ENCODE results near the gene EFTUD2. TPM values are rescaled to one million over a fixed set of nuclear protein-coding genes. Genes with fewer than 3 reads are reported as not detected.
A peak's percentile ranks its signal among the peaks of the same experiment; 100 is the strongest.

Gene EFTUD2
- total and polyA plus RNA-seq, 2 experiments from 2014 or later: 60.1 to 63.7 TPM

DNA sequence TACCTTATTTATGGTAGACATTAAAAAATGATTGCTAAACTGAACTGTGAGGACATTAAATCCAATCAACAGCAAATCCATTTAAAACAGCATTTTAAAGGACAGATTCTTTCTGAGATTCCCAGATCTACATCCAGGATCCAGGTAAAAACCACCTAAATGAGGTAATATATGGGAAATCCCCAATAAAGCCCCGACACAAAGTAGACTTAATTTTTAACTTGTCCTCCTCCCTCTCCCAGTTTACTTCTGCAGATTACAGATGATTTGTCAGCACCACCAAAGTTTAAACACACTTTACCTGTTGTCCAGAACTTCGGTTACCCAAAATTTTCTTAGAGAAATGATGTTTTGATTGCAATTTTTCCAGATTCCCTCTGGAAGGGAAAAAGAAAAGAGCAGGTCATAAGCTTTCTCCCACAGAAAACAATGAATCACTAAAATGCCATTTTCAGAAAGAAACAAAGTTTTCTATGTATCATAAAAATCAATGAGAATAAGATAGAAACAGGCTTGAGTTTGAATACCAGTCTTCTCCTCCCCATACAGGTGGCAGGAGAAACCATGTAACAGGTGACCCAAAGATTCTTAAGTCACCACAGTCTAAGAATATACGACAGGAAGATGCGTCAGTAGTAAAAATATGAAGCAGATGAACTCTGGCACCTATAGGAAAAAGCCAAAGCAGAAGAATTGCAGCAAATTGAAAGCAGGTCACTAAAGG, 92.0 kb downstream of the EFTUD2 start:
- Histone ChIP-seq H3K27me3 (replicated peaks; ENCODE audit: insufficient read depth) (no peaks in the 10 kb centered on the region), H3K4me1 (ENCODE audit: insufficient read depth) (peaks cover 15% of the 10 kb centered on the region), H3K9ac (no peak overlapping the region), H3K4me3 (no peak overlapping the region), H2AFZ (no peak overlapping the region), H3K27ac (peak overlapping the region; percentile 32), H3K9me2 (ENCODE audit: insufficient read depth) (no peaks in the 10 kb centered on the region), H3K36me3 (ENCODE audit: low read depth) (peaks cover 22% of the 10 kb centered on the region), H3F3A (ENCODE audit: insufficient read depth) (peaks cover 22% of the 10 kb centered on the region), H3K9me3 (ENCODE audit: low read depth) (no peaks in the 10 kb centered on the region), H3K4me2 (ENCODE audit: unreplicated experiment) (peak overlapping the region; percentile 7), H3K79me2 (ENCODE audit: insufficient read depth) (peaks cover 97% of the 10 kb centered on the region), H4K20me1 (ENCODE audit: insufficient read depth) (no peaks in the 10 kb centered on the region)
- WGBS, 2 experiments (ENCODE audit: low coverage in 1 of 2, low lambda C conversion rate in 2 of 2, missing lambda C conversion rate in 2 of 2): 62 to 76% methylated on average over 4 of the region's 4 CpGs
- DNase-seq: no peak
- in situ Hi-C loops (cut with MboI): no loop called here
- no peak for TF ChIP-seq EZH2phosphoT487 (IDR thresholded peaks at IDR 0.05; ENCODE audit: insufficient read depth, low read depth)
- no peak for TF ChIP-seq EZH2 (IDR thresholded peaks at IDR 0.05; ENCODE audit: insufficient read depth, poor library complexity, severe bottlenecking)

DNA sequence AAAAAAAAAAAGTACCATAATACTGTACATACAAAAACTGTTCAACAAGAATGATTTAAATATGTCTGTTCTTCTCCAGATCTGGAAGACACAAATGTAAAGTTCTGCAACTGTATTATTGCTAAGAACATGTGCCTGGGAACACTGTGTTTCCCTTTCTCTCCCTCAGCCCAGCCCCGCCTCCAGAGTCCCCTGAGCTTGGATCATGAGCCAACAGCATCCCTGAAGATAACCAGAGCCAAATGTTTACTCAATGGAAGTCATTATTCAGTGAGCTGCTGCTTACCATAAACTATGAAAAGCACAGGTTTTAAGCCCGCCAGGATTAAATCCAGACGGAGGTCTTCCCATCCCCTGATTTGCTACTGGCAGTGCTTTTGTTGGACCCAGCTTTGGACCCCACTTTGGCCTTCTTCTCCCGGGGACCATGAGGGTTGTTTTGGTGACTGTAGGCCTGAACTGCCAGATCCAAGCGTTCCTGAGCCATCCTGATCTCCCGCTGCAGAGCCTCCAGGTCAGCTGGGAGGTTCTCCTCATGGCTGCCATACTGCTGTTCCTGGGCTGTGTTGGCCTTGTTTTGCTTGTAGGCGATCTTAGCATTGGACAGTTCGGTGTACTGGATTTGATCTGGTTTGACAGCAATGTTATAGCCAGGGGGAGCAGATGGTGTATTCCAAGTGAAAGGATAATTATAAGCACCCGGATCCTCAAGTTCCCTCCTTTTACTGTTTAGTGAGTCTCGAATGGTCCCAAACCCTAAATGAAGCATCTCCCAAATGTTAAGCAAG, 94.7 kb downstream of the EFTUD2 start:
- no peaks in the 10 kb centered on the region for H4K20me1 ChIP-seq (ENCODE audit: insufficient read depth)
- no peak for DNase-seq
- in situ Hi-C loops (cut with MboI): no loop called here
- H3K27me3 ChIP-seq (replicated peaks; ENCODE audit: insufficient read depth): no peaks in the 10 kb centered on the region
- peaks cover 22% of the 10 kb centered on the region for H3F3A ChIP-seq (ENCODE audit: insufficient read depth)
- no peaks in the 10 kb centered on the region for H3K9me2 ChIP-seq (ENCODE audit: insufficient read depth)
- H3K4me1 ChIP-seq (ENCODE audit: insufficient read depth): peaks cover 11% of the 10 kb centered on the region
- no peak overlapping the region for H2AFZ ChIP-seq
- H3K79me2 ChIP-seq (ENCODE audit: insufficient read depth): peaks cover 96% of the 10 kb centered on the region
- H3K27ac ChIP-seq: no peak overlapping the region
- H3K36me3 ChIP-seq (ENCODE audit: low read depth): peaks cover 22% of the 10 kb centered on the region
- H3K4me3 ChIP-seq: no peak overlapping the region
- 88 to 91% methylated on average over 10 of the region's 10 CpGs for WGBS, 2 experiments (ENCODE audit: low coverage in 1 of 2, low lambda C conversion rate in 2 of 2, missing lambda C conversion rate in 2 of 2)
- TF ChIP-seq EZH2phosphoT487 (IDR thresholded peaks at IDR 0.05; ENCODE audit: insufficient read depth, low read depth): no peak
- no peak for TF ChIP-seq EZH2 (IDR thresholded peaks at IDR 0.05; ENCODE audit: insufficient read depth, poor library complexity, severe bottlenecking)
- no peak overlapping the region for H3K4me2 ChIP-seq (ENCODE audit: unreplicated experiment)
- no peaks in the 10 kb centered on the region for H3K9me3 ChIP-seq (ENCODE audit: low read depth)
- H3K9ac ChIP-seq: no peak overlapping the region

DNA sequence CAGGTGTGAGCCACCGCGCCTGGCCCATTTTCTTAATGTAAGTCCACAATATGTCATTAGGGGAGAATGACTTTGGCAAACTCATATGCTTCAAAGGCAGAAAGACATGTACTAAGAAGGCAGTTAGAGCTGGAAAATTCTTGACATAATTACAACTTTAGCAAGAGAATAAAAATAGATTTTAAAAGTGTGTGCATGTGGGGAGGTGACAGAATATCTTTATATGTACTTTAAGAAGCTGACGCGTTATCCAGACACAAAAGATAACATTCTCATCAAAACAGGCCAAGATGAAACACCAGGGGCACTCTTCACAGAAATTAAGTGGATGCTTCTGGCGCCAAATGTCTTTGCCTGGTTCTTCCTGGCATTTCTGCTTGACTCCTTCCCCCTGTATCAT, 97.4 kb downstream of the EFTUD2 start:
- Histone ChIP-seq H3K9ac (no peak overlapping the region), H3K9me2 (ENCODE audit: insufficient read depth) (no peaks in the 10 kb centered on the region), H3K4me2 (ENCODE audit: unreplicated experiment) (no peak overlapping the region), H2AFZ (no peak overlapping the region), H3K27ac (no peak overlapping the region), H4K20me1 (ENCODE audit: insufficient read depth) (no peaks in the 10 kb centered on the region), H3K4me1 (ENCODE audit: insufficient read depth) (no peaks in the 10 kb centered on the region), H3K36me3 (ENCODE audit: low read depth) (peaks cover 31% of the 10 kb centered on the region), H3K79me2 (ENCODE audit: insufficient read depth) (peaks cover 71% of the 10 kb centered on the region), H3F3A (ENCODE audit: insufficient read depth) (peaks cover 19% of the 10 kb centered on the region), H3K9me3 (ENCODE audit: low read depth) (no peaks in the 10 kb centered on the region), H3K27me3 (replicated peaks; ENCODE audit: insufficient read depth) (no peaks in the 10 kb centered on the region), H3K4me3 (no peak overlapping the region)
- WGBS, 2 experiments (ENCODE audit: low coverage in 1 of 2, low lambda C conversion rate in 2 of 2, missing lambda C conversion rate in 2 of 2): 97% methylated on average over 5 of the region's 5 CpGs
- no peak for TF ChIP-seq EZH2phosphoT487 (IDR thresholded peaks at IDR 0.05; ENCODE audit: insufficient read depth, low read depth)
- no peak for TF ChIP-seq EZH2 (IDR thresholded peaks at IDR 0.05; ENCODE audit: insufficient read depth, poor library complexity, severe bottlenecking)
- in situ Hi-C loops (cut with MboI): no loop called here
- no peak for DNase-seq

Small RNA genes lying within 50 kb of the gene (microRNA-seq; reads per million reads assigned to microRNA genes)
- 2.6 reads per million for gene MIR6783 (ENCODE audit: borderline number of aligned reads)

Small RNA genes lying within 50 kb of the gene (small RNA-seq; reads per million reads assigned to genes)
- not detected for gene CCDC103 (ENCODE audit: low read depth, low replicate concordance)
- not detected for gene MIR6783 (ENCODE audit: low read depth, low replicate concordance)
- gene RN7SL405P (ENCODE audit: low read depth, low replicate concordance): not detected

Other genes starting within 250 kb of the EFTUD2 start
- gene MEIOC, start 243.0 kb downstream of the EFTUD2 start, total RNA-seq (2014; rRNA removed; shearing (Covaris generic)): not detected in 2 replicates
- 0.34 and 0.65 TPM in 2 replicates for gene MEIOC, start 243.0 kb downstream of the EFTUD2 start, polyA plus RNA-seq (2016; fragmentation: Nextera tagmentation; extraction: Ambion mirVana)
- gene CCDC43, start 209.7 kb downstream of the EFTUD2 start, total RNA-seq (2014; rRNA removed; shearing (Covaris generic)): 25.7 and 31.0 TPM in 2 replicates
- 33.7 and 34.9 TPM in 2 replicates for gene CCDC43, start 209.7 kb downstream of the EFTUD2 start, polyA plus RNA-seq (2016; fragmentation: Nextera tagmentation; extraction: Ambion mirVana)
- gene DBF4B, start 190.8 kb downstream of the EFTUD2 start, total RNA-seq (2014; rRNA removed; shearing (Covaris generic)): 3.8 and 6.5 TPM in 2 replicates
- 2.6 and 3.2 TPM in 2 replicates for gene DBF4B, start 190.8 kb downstream of the EFTUD2 start, polyA plus RNA-seq (2016; fragmentation: Nextera tagmentation; extraction: Ambion mirVana)
- gene ADAM11, start 140.5 kb downstream of the EFTUD2 start, total RNA-seq (2014; rRNA removed; shearing (Covaris generic)): 0.22 and 0.63 TPM in 2 replicates
- gene ADAM11, start 140.5 kb downstream of the EFTUD2 start, polyA plus RNA-seq (2016; fragmentation: Nextera tagmentation; extraction: Ambion mirVana): 0.09 and 0.20 TPM in 2 replicates
- gene GJC1, start 69.2 kb downstream of the EFTUD2 start, total RNA-seq (2014; rRNA removed; shearing (Covaris generic)): 18.4 and 19.1 TPM in 2 replicates
- 13.6 and 15.2 TPM in 2 replicates for gene GJC1, start 69.2 kb downstream of the EFTUD2 start, polyA plus RNA-seq (2016; fragmentation: Nextera tagmentation; extraction: Ambion mirVana)
- gene HIGD1B, start 51.6 kb downstream of the EFTUD2 start, total RNA-seq (2014; rRNA removed; shearing (Covaris generic)): not detected in 2 replicates
- gene HIGD1B, start 51.6 kb downstream of the EFTUD2 start, polyA plus RNA-seq (2016; fragmentation: Nextera tagmentation; extraction: Ambion mirVana): not detected in 2 replicates
- gene GFAP, start 16.1 kb upstream of the EFTUD2 start, total RNA-seq (2014; rRNA removed; shearing (Covaris generic)): 1.1 TPM in 1 of 2 replicates, not detected in the other
- 0.49 and 0.52 TPM in 2 replicates for gene GFAP, start 16.1 kb upstream of the EFTUD2 start, polyA plus RNA-seq (2016; fragmentation: Nextera tagmentation; extraction: Ambion mirVana)
- 1.4 and 2.1 TPM in 2 replicates for gene KIF18B, start 48.3 kb upstream of the EFTUD2 start, total RNA-seq (2014; rRNA removed; shearing (Covaris generic))
- 4.5 and 4.6 TPM in 2 replicates for gene KIF18B, start 48.3 kb upstream of the EFTUD2 start, polyA plus RNA-seq (2016; fragmentation: Nextera tagmentation; extraction: Ambion mirVana)
- 0.86 TPM in 1 of 2 replicates, not detected in the other for gene C1QL1, start 68.9 kb upstream of the EFTUD2 start, total RNA-seq (2014; rRNA removed; shearing (Covaris generic))
- 0.14 and 0.77 TPM in 2 replicates for gene C1QL1, start 68.9 kb upstream of the EFTUD2 start, polyA plus RNA-seq (2016; fragmentation: Nextera tagmentation; extraction: Ambion mirVana)
- 37.1 and 45.8 TPM in 2 replicates for gene DCAKD, start 152.2 kb upstream of the EFTUD2 start, total RNA-seq (2014; rRNA removed; shearing (Covaris generic))
- gene DCAKD, start 152.2 kb upstream of the EFTUD2 start, polyA plus RNA-seq (2016; fragmentation: Nextera tagmentation; extraction: Ambion mirVana): 24.8 and 28.0 TPM in 2 replicates
- 59.4 and 61.8 TPM in 2 replicates for gene NMT1, start 161.9 kb upstream of the EFTUD2 start, total RNA-seq (2014; rRNA removed; shearing (Covaris generic))
- 95.7 and 96.1 TPM in 2 replicates for gene NMT1, start 161.9 kb upstream of the EFTUD2 start, polyA plus RNA-seq (2016; fragmentation: Nextera tagmentation; extraction: Ambion mirVana)
- 30.2 and 48.3 TPM in 2 replicates for gene PLCD3, start 233.1 kb upstream of the EFTUD2 start, total RNA-seq (2014; rRNA removed; shearing (Covaris generic))
- 17.1 and 19.7 TPM in 2 replicates for gene PLCD3, start 233.1 kb upstream of the EFTUD2 start, polyA plus RNA-seq (2016; fragmentation: Nextera tagmentation; extraction: Ambion mirVana)
- 2.1 and 2.9 TPM in 2 replicates for gene ACBD4, start 236.2 kb upstream of the EFTUD2 start, total RNA-seq (2014; rRNA removed; shearing (Covaris generic))
- gene ACBD4, start 236.2 kb upstream of the EFTUD2 start, polyA plus RNA-seq (2016; fragmentation: Nextera tagmentation; extraction: Ambion mirVana): 4.3 and 4.6 TPM in 2 replicates
- 11.6 and 16.2 TPM in 2 replicates for gene HEXIM1, start 249.0 kb upstream of the EFTUD2 start, total RNA-seq (2014; rRNA removed; shearing (Covaris generic))
- gene HEXIM1, start 249.0 kb upstream of the EFTUD2 start, polyA plus RNA-seq (2016; fragmentation: Nextera tagmentation; extraction: Ambion mirVana): 9.5 and 10.6 TPM in 2 replicates

Data from GM23248 (cell line).